Astrocyte of the spinal cord (primary cell): ENCODE results near the gene SUSD4.

Experiments used
- DNase-seq: peaks from one replicate; pipeline ENCODE4 v3.0.0; 2011; ENCODE audit warnings: low read depth, low spot score
- H3K4me3 ChIP-seq: 2 replicates; pipeline ENCODE4 v1.5.1; 2011; ENCODE audit warnings: low read depth, mild to moderate bottlenecking, low read length, moderate library complexity
- CTCF ChIP-seq: IDR thresholded peaks from 2 replicates; pipeline ENCODE4 v1.5.1; 2012; ENCODE audit warnings: low read depth, mild to moderate bottlenecking, low read length, inconsistent platforms
- in situ Hi-C: cut with HindIII; loops from 2 replicates; pipeline ENCODE4 v1.10.0; 2017; ENCODE audit warnings: low sequenced_read_pairs

SUSD4 gene

DNA sequence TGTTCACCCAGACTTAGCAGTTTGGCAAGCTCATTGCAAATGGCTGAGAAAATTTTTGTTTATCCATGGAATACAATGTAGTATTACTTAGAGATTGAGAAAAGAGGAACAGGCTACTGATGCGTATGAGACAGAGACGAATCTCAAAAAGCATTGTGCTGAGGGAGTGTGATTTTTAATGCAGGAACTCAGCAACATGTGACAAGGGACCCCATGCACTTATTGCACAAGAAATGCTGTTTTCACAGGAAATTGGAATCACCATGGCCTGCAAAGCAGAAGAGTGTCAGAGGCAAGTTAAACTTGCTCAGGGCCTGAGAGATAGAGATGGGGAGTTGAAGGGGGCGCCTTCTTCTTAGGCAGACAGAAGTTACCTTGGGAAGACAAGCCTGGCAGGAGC lies 188.3 kb downstream of the SUSD4 start:
- no peak for TF ChIP-seq CTCF
- in situ Hi-C loops = no loop called here
- H3K4me3 ChIP-seq = no peak overlapping the region
- no peak for DNase-seq

GRCh38 chr1:223175032-223175431 lies 188.9 kb downstream of the SUSD4 start:
- in situ Hi-C loops = no loop called here
- no peak for DNase-seq
- no peak overlapping the region for H3K4me3 ChIP-seq
- no peak for TF ChIP-seq CTCF
